MCF 10A (cell line): ENCODE results near the gene DISP3. TPM values are rescaled to one million over a fixed set of nuclear protein-coding genes. Genes with fewer than 3 reads are reported as not detected.

ENCODE experiments used
- BruUV-seq: library from RNA; stranded (reverse); fragments of 400-500 nt; replicated peaks from 2 replicates; lab custom pipeline; 2021; lab: Mats Ljungman, UMichigan
- CTCF ChIA-PET: fragments of 300-600 bp; sonication (Branson Sonifier 250); formaldehyde crosslinking; extraction: SDS; loops from one replicate; lab custom pipeline; 2021; ENCODE audit warnings: antibody characterized with exemption, inconsistent platforms; lab: Yijun Ruan, JAX
- POLR2A ChIA-PET: fragments of 300-600, 350-650 bp; sonication (Branson Sonifier 250); formaldehyde crosslinking; extraction: SDS; loops from one replicate; lab custom pipeline; 2020; ENCODE audit warnings: antibody characterized with exemption, inconsistent platforms; lab: Yijun Ruan, JAX
- DNase-seq: peaks from one replicate; pipeline ENCODE4 v3.0.0-alpha.2; 2018; ENCODE audit not compliant: unreplicated experiment
- H3K27ac Mint-ChIP-seq: one replicate; pipeline ENCODE4 v1.8.0; 2022; ENCODE audit warnings: mild to moderate bottlenecking, low read depth, mixed read lengths; ENCODE audit not compliant: unreplicated experiment
- H3K27me3 Mint-ChIP-seq: one replicate; pipeline ENCODE4 v1.8.0; 2022; ENCODE audit warnings: mixed read lengths; ENCODE audit not compliant: insufficient read depth, unreplicated experiment
- H3K36me3 Mint-ChIP-seq: one replicate; pipeline ENCODE4 v1.8.0; 2022; ENCODE audit warnings: mild to moderate bottlenecking, moderate library complexity, mixed read lengths; ENCODE audit not compliant: insufficient read depth, unreplicated experiment
- H3K4me1 Mint-ChIP-seq: one replicate; pipeline ENCODE4 v1.8.0; 2022; ENCODE audit warnings: mixed read lengths; ENCODE audit not compliant: insufficient read depth, unreplicated experiment
- H3K4me3 Mint-ChIP-seq: one replicate; pipeline ENCODE4 v1.8.0; 2022; ENCODE audit warnings: mild to moderate bottlenecking, moderate library complexity, mixed read lengths; ENCODE audit not compliant: unreplicated experiment
- H3K9me3 Mint-ChIP-seq: one replicate; pipeline ENCODE4 v1.8.0; 2022; ENCODE audit warnings: mixed read lengths; ENCODE audit not compliant: unreplicated experiment
- intact Hi-C: fragments of 100-400 bp; cut with micrococcal nuclease; formaldehyde crosslinking; loops from 2 replicates; pipeline ENCODE4 v1.14.1; 2022
- total RNA-seq: library from RNA; stranded (reverse); gene quantifications from 2 replicates; pipeline ENCODE4 v1.2.3, GENCODE V29; 2022
- TF ChIP-seq, protein P1 (sequence below): fragments of 200-600 bp; IDR thresholded peaks from one replicate; pipeline ENCODE4 v1.8.0; 2022; ENCODE audit warnings: antibody characterized with exemption, mild to moderate bottlenecking; ENCODE audit not compliant: unreplicated experiment

Gene DISP3
- total RNA-seq, 1 experiment from 2014 or later = 0.09 TPM

DNA sequence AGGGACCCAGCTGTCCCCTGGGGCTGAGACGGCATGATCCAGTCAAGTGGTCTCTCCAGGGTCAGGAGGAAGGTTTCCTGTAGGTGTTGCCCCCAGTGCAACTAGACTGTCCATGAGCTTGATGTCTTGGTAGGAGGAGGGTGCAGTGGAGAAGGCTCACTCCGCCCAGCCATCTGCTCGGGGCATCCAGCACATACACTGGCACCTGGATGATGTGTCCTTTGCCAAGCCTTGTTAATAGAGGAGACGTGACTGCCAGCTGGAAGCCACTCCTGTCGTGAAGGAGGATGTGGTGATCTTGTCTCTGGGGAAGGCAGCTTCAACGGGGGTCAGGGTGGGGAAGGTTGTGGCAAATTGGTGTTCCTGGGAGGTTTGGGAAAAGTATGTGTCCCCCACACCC lies 6.2 kb downstream of the DISP3 start:
- CTCF ChIA-PET = no interaction called here
- H3K27me3 Mint-ChIP-seq = peaks cover 50% of the 10 kb centered on the region
- TF ChIP-seq, protein P1, sequence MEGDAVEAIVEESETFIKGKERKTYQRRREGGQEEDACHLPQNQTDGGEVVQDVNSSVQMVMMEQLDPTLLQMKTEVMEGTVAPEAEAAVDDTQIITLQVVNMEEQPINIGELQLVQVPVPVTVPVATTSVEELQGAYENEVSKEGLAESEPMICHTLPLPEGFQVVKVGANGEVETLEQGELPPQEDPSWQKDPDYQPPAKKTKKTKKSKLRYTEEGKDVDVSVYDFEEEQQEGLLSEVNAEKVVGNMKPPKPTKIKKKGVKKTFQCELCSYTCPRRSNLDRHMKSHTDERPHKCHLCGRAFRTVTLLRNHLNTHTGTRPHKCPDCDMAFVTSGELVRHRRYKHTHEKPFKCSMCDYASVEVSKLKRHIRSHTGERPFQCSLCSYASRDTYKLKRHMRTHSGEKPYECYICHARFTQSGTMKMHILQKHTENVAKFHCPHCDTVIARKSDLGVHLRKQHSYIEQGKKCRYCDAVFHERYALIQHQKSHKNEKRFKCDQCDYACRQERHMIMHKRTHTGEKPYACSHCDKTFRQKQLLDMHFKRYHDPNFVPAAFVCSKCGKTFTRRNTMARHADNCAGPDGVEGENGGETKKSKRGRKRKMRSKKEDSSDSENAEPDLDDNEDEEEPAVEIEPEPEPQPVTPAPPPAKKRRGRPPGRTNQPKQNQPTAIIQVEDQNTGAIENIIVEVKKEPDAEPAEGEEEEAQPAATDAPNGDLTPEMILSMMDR = no peak
- no peak for DNase-seq
- no TSS peak for BruUV-seq
- no peaks in the 10 kb centered on the region for H3K36me3 Mint-ChIP-seq
- no peak overlapping the region for H3K4me3 Mint-ChIP-seq
- H3K4me1 Mint-ChIP-seq = peaks cover 6% of the 10 kb centered on the region
- intact Hi-C loops = no loop called here
- no peaks in the 10 kb centered on the region for H3K9me3 Mint-ChIP-seq
- no peak overlapping the region for H3K27ac Mint-ChIP-seq
- POLR2A ChIA-PET = no interaction called here

DNA sequence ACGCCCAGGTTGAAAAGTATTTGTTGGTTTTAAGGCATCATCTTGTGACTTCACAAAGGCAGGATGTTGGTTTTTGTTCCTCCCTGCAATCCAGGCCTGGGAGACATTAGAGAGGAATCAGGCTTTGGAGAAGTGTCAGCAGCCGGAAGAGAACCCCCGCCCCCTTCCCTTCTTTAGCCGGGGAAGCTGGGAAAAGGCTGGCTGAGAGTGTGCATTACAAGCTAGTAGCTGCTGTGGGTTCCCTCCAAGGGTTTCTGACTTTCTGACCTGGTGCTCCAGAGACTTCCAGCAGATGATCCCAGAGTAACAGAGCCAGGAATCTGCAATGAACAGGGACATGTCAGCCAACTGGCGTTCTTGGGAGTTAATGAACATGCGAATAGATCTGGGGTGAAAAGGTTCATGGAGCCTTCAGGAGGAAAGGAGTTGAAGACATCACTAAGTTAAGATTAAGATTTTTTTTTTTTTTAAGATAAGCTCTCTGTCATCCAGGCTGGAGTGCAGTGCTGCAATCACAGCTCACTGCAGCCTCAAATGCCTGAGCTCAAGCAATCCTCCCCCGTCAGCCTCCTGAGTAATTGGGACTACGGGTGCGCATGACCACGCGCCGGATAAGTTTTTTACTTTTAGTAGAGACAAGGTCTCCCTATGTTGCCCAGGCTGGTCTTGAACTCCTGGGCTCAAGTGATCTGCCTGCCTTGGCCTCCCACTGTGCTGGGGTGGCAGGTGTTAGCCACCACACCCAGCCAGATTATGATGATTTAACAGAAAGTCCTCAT lies 7.5 kb downstream of the DISP3 start:
- no peak overlapping the region for H3K4me3 Mint-ChIP-seq
- H3K27ac Mint-ChIP-seq = no peak overlapping the region
- peaks cover 6% of the 10 kb centered on the region for H3K4me1 Mint-ChIP-seq
- intact Hi-C loops = no loop called here
- no peak for DNase-seq
- no peaks in the 10 kb centered on the region for H3K36me3 Mint-ChIP-seq
- no peaks in the 10 kb centered on the region for H3K9me3 Mint-ChIP-seq
- ChIA-PET POLR2A (interaction anchor here (0.6 kb wide), 1 partner anchor 317 kb away, joined by 4 read pairs; no protein-coding TSS in a partner anchor), CTCF (no interaction called here)
- H3K27me3 Mint-ChIP-seq = peaks cover 38% of the 10 kb centered on the region
- TF ChIP-seq, protein P1 = no peak
- BruUV-seq = no TSS peak

DNA sequence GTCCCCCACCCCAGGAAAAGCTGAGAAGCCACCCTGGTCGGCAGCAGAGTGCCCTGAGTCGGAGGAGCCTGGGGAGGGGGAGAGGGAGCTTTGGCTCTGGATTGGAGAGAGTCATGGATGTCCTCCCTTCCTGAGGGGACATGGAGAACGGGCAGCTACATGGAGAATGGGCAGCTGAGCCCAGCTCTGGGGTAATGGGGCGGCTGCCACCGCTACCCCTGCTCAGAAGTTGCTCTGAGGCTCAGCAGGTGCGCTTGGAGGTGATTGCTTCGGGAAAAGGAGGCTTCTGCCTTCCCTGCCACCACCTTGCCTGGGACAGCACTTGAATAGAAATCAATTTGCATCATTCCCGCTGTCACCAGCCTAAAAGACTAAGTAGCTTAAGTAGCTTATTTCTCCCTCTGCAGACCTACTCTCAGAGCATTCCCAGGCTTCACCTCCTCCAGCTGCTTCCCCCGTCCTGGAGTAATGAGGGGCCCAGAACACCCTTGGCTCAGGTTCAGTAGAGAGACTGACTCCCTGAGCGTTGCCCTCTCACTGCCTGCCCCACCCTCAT lies 8.3 kb downstream of the DISP3 start:
- Mint-ChIP-seq H3K4me3 (no peak overlapping the region), H3K27me3 (peaks cover 29% of the 10 kb centered on the region), H3K4me1 (peaks cover 6% of the 10 kb centered on the region), H3K27ac (no peak overlapping the region), H3K9me3 (no peaks in the 10 kb centered on the region), H3K36me3 (no peaks in the 10 kb centered on the region)
- intact Hi-C loops = no loop called here
- DNase-seq = no peak
- POLR2A ChIA-PET = interaction anchor here (0.7 kb wide), 1 partner anchor 11 kb away, joined by 3 read pairs; no protein-coding TSS in a partner anchor
- CTCF ChIA-PET = no interaction called here
- TF ChIP-seq, protein P1 = no peak
- BruUV-seq = no TSS peak

DNA sequence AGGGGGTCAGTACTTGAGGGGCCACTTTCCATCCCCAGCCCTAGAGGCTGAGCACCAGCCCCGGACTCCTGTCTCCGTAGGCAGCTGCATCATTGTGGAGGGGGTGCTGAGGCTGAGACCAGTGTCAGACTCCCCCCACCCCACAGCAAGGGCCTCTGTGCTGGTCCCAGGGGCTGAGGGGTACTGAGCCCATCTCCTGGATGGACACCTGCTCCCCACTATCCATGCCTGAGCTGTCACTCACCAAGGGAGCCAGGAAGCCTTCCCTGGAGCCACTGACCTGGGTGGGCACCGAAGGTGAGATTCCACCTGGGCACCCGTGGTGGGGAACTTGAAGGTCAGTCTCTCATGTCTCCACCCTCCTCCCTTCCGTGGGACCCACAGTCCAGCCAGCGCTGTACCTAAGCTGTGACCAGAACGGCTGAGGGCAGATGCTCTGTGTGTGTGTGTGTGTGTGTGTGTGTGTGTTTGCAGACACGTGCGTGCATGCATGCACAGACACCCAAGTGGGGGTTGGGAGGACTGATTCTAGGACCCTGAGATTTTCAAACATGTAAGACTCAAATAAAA lies 9.3 kb downstream of the DISP3 start:
- DNase-seq = no peak
- POLR2A ChIA-PET = no interaction called here
- intact Hi-C loops = no loop called here

More for the DNA sequence above, 9.3 kb downstream of the DISP3 start:
- Mint-ChIP-seq H3K4me1 (peaks cover 6% of the 10 kb centered on the region), H3K36me3 (no peaks in the 10 kb centered on the region), H3K27me3 (peaks cover 28% of the 10 kb centered on the region), H3K27ac (no peak overlapping the region), H3K9me3 (no peaks in the 10 kb centered on the region), H3K4me3 (no peak overlapping the region)
- BruUV-seq = no TSS peak
- CTCF ChIA-PET = no interaction called here
- TF ChIP-seq, protein P1 = no peak
